ENCODE measurements around the gene ZNF414.

ZNF414 gene

DNA sequence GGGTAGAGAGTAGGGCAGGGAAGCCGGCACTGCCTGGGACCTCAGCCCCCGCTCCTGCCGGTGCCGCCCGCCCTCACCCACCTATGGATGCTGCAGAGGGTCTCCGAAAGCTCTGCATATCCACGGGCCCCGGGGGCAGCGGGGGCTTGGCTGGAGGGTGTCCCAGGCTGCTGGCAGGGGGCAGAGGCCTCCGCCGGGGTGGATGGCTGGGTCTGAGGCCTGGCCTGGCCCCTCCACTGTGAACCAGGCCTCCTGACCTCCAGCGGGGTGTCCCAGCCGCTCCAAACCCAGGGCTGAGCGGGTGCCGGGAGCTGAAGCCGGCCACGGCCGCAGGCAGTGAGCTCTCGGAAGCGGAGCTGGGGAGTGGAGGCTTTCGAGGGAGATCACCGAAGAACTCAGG lies 15.7 kb downstream of the ZNF414 start:
- H3K36me3 ChIP-seq (replicated peaks; ENCODE audit: insufficient read depth, low read length): no peaks in the 10 kb centered on the region
- H3K9me3 ChIP-seq (replicated peaks; ENCODE audit: insufficient read depth, low read length): no peaks in the 10 kb centered on the region
- no peak overlapping the region for H3K9ac ChIP-seq (ENCODE audit: low read length)
- H3K4me3 ChIP-seq (ENCODE audit: low read length): no peak overlapping the region
- H3K27me3 ChIP-seq (replicated peaks; ENCODE audit: insufficient read depth, low read length): peaks cover 36% of the 10 kb centered on the region
- H3K4me1 ChIP-seq (ENCODE audit: low read length): no peaks in the 10 kb centered on the region
- no peaks in the 10 kb centered on the region for H4K20me1 ChIP-seq (ENCODE audit: insufficient read depth, low read length)
- no peak overlapping the region for H2AFZ ChIP-seq (ENCODE audit: low read length)
- TF ChIP-seq EZH2 (optimal IDR thresholded peaks at IDR 0.05; ENCODE audit: low read depth, low read length): no peak
- TF ChIP-seq EZH2phosphoT487 (IDR thresholded peaks at IDR 0.05; ENCODE audit: low read length): no peak
- TF ChIP-seq, protein P1, sequence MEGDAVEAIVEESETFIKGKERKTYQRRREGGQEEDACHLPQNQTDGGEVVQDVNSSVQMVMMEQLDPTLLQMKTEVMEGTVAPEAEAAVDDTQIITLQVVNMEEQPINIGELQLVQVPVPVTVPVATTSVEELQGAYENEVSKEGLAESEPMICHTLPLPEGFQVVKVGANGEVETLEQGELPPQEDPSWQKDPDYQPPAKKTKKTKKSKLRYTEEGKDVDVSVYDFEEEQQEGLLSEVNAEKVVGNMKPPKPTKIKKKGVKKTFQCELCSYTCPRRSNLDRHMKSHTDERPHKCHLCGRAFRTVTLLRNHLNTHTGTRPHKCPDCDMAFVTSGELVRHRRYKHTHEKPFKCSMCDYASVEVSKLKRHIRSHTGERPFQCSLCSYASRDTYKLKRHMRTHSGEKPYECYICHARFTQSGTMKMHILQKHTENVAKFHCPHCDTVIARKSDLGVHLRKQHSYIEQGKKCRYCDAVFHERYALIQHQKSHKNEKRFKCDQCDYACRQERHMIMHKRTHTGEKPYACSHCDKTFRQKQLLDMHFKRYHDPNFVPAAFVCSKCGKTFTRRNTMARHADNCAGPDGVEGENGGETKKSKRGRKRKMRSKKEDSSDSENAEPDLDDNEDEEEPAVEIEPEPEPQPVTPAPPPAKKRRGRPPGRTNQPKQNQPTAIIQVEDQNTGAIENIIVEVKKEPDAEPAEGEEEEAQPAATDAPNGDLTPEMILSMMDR (IDR thresholded peaks at IDR 0.05; ENCODE audit: low read length): no peak
- H3K79me2 ChIP-seq (ENCODE audit: low read length): no peaks in the 10 kb centered on the region
- no peak for DNase-seq
- H3F3A ChIP-seq (ENCODE audit: insufficient read depth, low read length): no peaks in the 10 kb centered on the region
- H3K4me2 ChIP-seq (ENCODE audit: low read depth, low read length): no peak overlapping the region
- H3K27ac ChIP-seq (ENCODE audit: low read length): no peak overlapping the region
- H3K9me2 ChIP-seq (replicated peaks; ENCODE audit: insufficient read depth, low read length): no peaks in the 10 kb centered on the region

DNA sequence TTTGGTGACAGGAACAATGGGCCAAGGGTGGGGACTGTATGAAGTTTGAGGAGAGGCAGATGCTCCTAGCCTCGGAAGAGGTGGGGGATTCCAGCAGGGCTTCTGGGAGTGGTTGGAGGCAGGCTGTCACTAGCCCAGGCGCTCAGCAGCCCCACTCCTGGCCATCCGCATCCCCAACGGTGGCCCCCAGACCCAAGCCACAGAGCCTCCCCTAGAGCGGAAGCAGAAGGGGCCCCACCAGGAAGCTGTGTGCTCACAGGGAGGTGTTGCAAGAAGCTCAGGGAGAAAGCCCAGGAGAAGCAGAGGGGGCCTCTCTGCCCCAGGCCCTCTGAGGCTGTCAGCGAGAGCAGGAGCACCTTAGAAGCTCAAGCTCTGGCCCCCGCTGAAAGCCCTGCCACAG lies 19.8 kb downstream of the ZNF414 start:
- no peak overlapping the region for H3K27ac ChIP-seq (ENCODE audit: low read length)
- H3K27me3 ChIP-seq (replicated peaks; ENCODE audit: insufficient read depth, low read length): peaks cover 11% of the 10 kb centered on the region; the same call in 1 of the 2 replicates
- no peak overlapping the region for H3K9ac ChIP-seq (ENCODE audit: low read length)
- no peak overlapping the region for H2AFZ ChIP-seq (ENCODE audit: low read length)
- no peaks in the 10 kb centered on the region for H3K9me2 ChIP-seq (replicated peaks; ENCODE audit: insufficient read depth, low read length)
- H3K4me1 ChIP-seq (ENCODE audit: low read length): no peaks in the 10 kb centered on the region
- H3K4me2 ChIP-seq (ENCODE audit: low read depth, low read length): no peak overlapping the region
- no peaks in the 10 kb centered on the region for H3K9me3 ChIP-seq (replicated peaks; ENCODE audit: insufficient read depth, low read length)
- no peaks in the 10 kb centered on the region for H3F3A ChIP-seq (ENCODE audit: insufficient read depth, low read length)
- DNase-seq: no peak
- TF ChIP-seq, protein P1 (IDR thresholded peaks at IDR 0.05; ENCODE audit: low read length): no peak
- no peak for TF ChIP-seq EZH2phosphoT487 (IDR thresholded peaks at IDR 0.05; ENCODE audit: low read length)
- no peak for TF ChIP-seq EZH2 (optimal IDR thresholded peaks at IDR 0.05; ENCODE audit: low read depth, low read length)
- H4K20me1 ChIP-seq (ENCODE audit: insufficient read depth, low read length): no peaks in the 10 kb centered on the region
- H3K79me2 ChIP-seq (ENCODE audit: low read length): no peaks in the 10 kb centered on the region
- H3K36me3 ChIP-seq (replicated peaks; ENCODE audit: insufficient read depth, low read length): no peaks in the 10 kb centered on the region
- no peak overlapping the region for H3K4me3 ChIP-seq (ENCODE audit: low read length)

DNA sequence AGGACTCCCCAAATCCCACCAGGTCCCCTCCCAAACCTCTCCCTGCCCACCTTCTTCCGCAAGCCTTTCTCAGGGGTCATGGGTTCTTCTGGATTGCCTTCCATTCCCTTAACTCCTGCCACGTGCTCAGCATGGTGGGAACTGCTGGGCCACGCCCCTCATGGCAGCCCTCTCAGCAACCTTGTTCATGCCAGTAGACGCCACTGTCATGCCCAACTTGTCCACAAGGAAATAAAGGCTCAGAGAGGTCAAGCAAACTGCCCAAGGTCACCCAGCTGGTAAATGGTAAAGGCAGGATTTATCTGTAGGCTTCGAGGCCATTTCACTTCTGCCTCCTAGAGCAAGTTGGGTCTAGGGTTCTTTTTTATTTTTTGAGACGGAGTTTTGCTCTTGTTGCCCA lies 22.4 kb downstream of the ZNF414 start:
- Histone ChIP-seq H3K27ac (ENCODE audit: low read length) (no peak overlapping the region), H4K20me1 (ENCODE audit: insufficient read depth, low read length) (no peaks in the 10 kb centered on the region), H3K9me2 (replicated peaks; ENCODE audit: insufficient read depth, low read length) (no peaks in the 10 kb centered on the region), H2AFZ (ENCODE audit: low read length) (no peak overlapping the region), H3K9ac (ENCODE audit: low read length) (no peak overlapping the region), H3K4me2 (ENCODE audit: low read depth, low read length) (no peak overlapping the region), H3F3A (ENCODE audit: insufficient read depth, low read length) (no peaks in the 10 kb centered on the region), H3K36me3 (replicated peaks; ENCODE audit: insufficient read depth, low read length) (peaks cover 2% of the 10 kb centered on the region), H3K4me3 (ENCODE audit: low read length) (no peak overlapping the region), H3K9me3 (replicated peaks; ENCODE audit: insufficient read depth, low read length) (no peaks in the 10 kb centered on the region), H3K4me1 (ENCODE audit: low read length) (no peaks in the 10 kb centered on the region), H3K27me3 (replicated peaks; ENCODE audit: insufficient read depth, low read length) (no peaks in the 10 kb centered on the region), H3K79me2 (ENCODE audit: low read length) (no peaks in the 10 kb centered on the region)
- no peak for TF ChIP-seq EZH2 (optimal IDR thresholded peaks at IDR 0.05; ENCODE audit: low read depth, low read length)
- TF ChIP-seq EZH2phosphoT487 (IDR thresholded peaks at IDR 0.05; ENCODE audit: low read length): no peak
- TF ChIP-seq, protein P1 (IDR thresholded peaks at IDR 0.05; ENCODE audit: low read length): no peak
- no peak for DNase-seq

All from MM.1S (cell line).